PC-9 (cell line): Measurements from ENCODE around the gene ARSK. TPM values are rescaled to one million over a fixed set of nuclear protein-coding genes. Genes with fewer than 3 reads are reported as not detected.

Experiments
- BruUV-seq: library from RNA; stranded (reverse); fragments of 400-500 nt; replicated peaks from 2 replicates; lab custom pipeline; 2021; lab: Mats Ljungman, UMichigan
- CTCF ChIA-PET: fragments of 300-600 bp; sonication (Branson Sonifier 250); formaldehyde crosslinking; loops from one replicate; lab custom pipeline; 2022; ENCODE audit warnings: antibody characterized with exemption; lab: Charles Lee
- POLR2A ChIA-PET: fragments of 300-600 bp; sonication (Branson Sonifier 250); formaldehyde crosslinking; loops from one replicate; lab custom pipeline; 2022; ENCODE audit warnings: antibody characterized with exemption; ENCODE audit not compliant: unreplicated experiment; lab: Charles Lee
- DNase-seq, 2 experiments: peaks; one replicate each; pipeline versions ENCODE4 v3.0.0 to v3.0.0-alpha.2; 2015 to 2022; ENCODE audit warnings: mixed read lengths in 1 of 2
- H2AFZ ChIP-seq: fragments of 200-600 bp; sonication (generic); 2 replicates; pipeline ENCODE4 v1.8.1; 2017; ENCODE audit warnings: antibody characterized with exemption
- H3F3A ChIP-seq: fragments of 200-600 bp; sonication (generic); 2 replicates; pipeline ENCODE4 v1.8.1; 2017; ENCODE audit warnings: antibody characterized with exemption, mild to moderate bottlenecking, low read depth; ENCODE audit not compliant: insufficient read depth
- H3K27ac ChIP-seq: fragments of 200-600 bp; sonication (generic); 2 replicates; pipeline ENCODE4 v1.6.1; 2016; ENCODE audit warnings: mixed run types
- H3K27me3 ChIP-seq: fragments of 200-600 bp; sonication (generic); 2 replicates; pipeline ENCODE4 v1.6.1; 2016; ENCODE audit warnings: low read depth, mixed run types; ENCODE audit not compliant: insufficient read depth
- H3K36me3 ChIP-seq: fragments of 200-600 bp; sonication (generic); 2 replicates; pipeline ENCODE4 v1.6.1; 2016; ENCODE audit warnings: low read depth, mixed run types
- H3K4me1 ChIP-seq: fragments of 200-600 bp; sonication (generic); replicated peaks from 2 replicates; pipeline ENCODE4 v1.6.1; 2016; ENCODE audit warnings: mixed run types; ENCODE audit not compliant: insufficient read depth
- H3K4me2 ChIP-seq: fragments of 200-600 bp; sonication (generic); 2 replicates; pipeline ENCODE4 v1.6.1; 2017; ENCODE audit warnings: mixed run types
- H3K4me3 ChIP-seq: fragments of 200-600 bp; sonication (generic); 2 replicates; pipeline ENCODE4 v1.6.1; 2016; ENCODE audit warnings: mixed run types
- H3K79me2 ChIP-seq: fragments of 200-600 bp; sonication (generic); 2 replicates; pipeline ENCODE4 v1.6.1; 2017; ENCODE audit warnings: low read depth, mixed run types
- H3K9me2 ChIP-seq: fragments of 200-600 bp; sonication (generic); 2 replicates; pipeline ENCODE4 v1.8.1; 2017; ENCODE audit warnings: mild to moderate bottlenecking; ENCODE audit not compliant: insufficient read depth
- H3K9me3 ChIP-seq: fragments of 200-600 bp; sonication (generic); 2 replicates; pipeline ENCODE4 v1.8.1; 2016; ENCODE audit warnings: low read depth; ENCODE audit not compliant: insufficient read depth
- H4K20me1 ChIP-seq: fragments of 200-600 bp; sonication (generic); 2 replicates; pipeline ENCODE4 v1.8.1; 2017; ENCODE audit not compliant: insufficient read depth
- CTCF ChIP-seq: fragments of 200-600 bp; sonication (generic); conservative IDR thresholded peaks from 2 replicates; pipeline ENCODE4 v1.6.1; 2017; ENCODE audit warnings: mixed run types, antibody characterized with exemption, mild to moderate bottlenecking, moderate library complexity
- EZH2 ChIP-seq: fragments of 200-600 bp; sonication (generic); IDR thresholded peaks from 2 replicates; pipeline ENCODE4 v1.8.0; 2017; ENCODE audit warnings: antibody characterized with exemption, low read depth
- intact Hi-C: fragments of 100-400 bp; cut with micrococcal nuclease; formaldehyde crosslinking; loops from one replicate; pipeline ENCODE4 v1.10.0; 2022; ENCODE audit not compliant: unreplicated experiment
- total RNA-seq: library from RNA; stranded (reverse); gene quantifications from 2 replicates; pipeline ENCODE4 v1.2.3, GENCODE V29; 2021

Gene ARSK
- total RNA-seq, 1 experiment from 2014 or later: 5.8 TPM

- no peak overlapping the region for H3K4me3 ChIP-seq
- ChIA-PET CTCF (no interaction called here), POLR2A (no interaction called here)
- no peak for DNase-seq
- no peaks in the 10 kb centered on the region for H3K27me3 ChIP-seq
- H2AFZ ChIP-seq: no peak overlapping the region
- no peaks in the 10 kb centered on the region for H3K9me2 ChIP-seq
- BruUV-seq: no TSS peak
- no peak for TF ChIP-seq CTCF
- no peak overlapping the region for H3K27ac ChIP-seq
- no peaks in the 10 kb centered on the region for H3K9me3 ChIP-seq
- H3K4me1 ChIP-seq: no peaks in the 10 kb centered on the region
- H3F3A ChIP-seq: no peaks in the 10 kb centered on the region
- intact Hi-C loops: no loop called here
- H3K79me2 ChIP-seq: no peaks in the 10 kb centered on the region
- no peaks in the 10 kb centered on the region for H4K20me1 ChIP-seq
- H3K4me2 ChIP-seq: no peak overlapping the region
- H3K36me3 ChIP-seq: 0 out of 2 replicates have a peak, but pooled peaks cover 2% of the 10 kb centered on the region
Observed at GRCh38 chr5:95583992-95584391, 29.1 kb downstream of the ARSK start.

GRCh38 chr5:95590880-95591279, 36.0 kb downstream of the ARSK start:
- Histone ChIP-seq H3K9me2 (no peaks in the 10 kb centered on the region), H2AFZ (no peak overlapping the region), H3K4me3 (no peak overlapping the region), H3K27ac (no peak overlapping the region), H3K4me2 (no peak overlapping the region), H3K4me1 (0 out of 2 replicates have a peak, but pooled peaks cover 4% of the 10 kb centered on the region), H3K79me2 (no peaks in the 10 kb centered on the region), H3K27me3 (no peaks in the 10 kb centered on the region), H4K20me1 (no peaks in the 10 kb centered on the region), H3F3A (no peaks in the 10 kb centered on the region), H3K36me3 (no peaks in the 10 kb centered on the region), H3K9me3 (no peaks in the 10 kb centered on the region)
- TF ChIP-seq CTCF (no peak), EZH2 (no peak)
- ChIA-PET POLR2A (no interaction called here), CTCF (no interaction called here)
- DNase-seq: no peak
- no TSS peak for BruUV-seq
- intact Hi-C loops: no loop called here

GRCh38 chr5:95591490-95591901, 36.6 kb downstream of the ARSK start:
- 0 out of 2 replicates have a peak, but pooled peaks cover 4% of the 10 kb centered on the region for H3K4me1 ChIP-seq
- no peaks in the 10 kb centered on the region for H3K79me2 ChIP-seq
- no peaks in the 10 kb centered on the region for H3K9me2 ChIP-seq
- no peak overlapping the region for H3K4me3 ChIP-seq
- no peak overlapping the region for H2AFZ ChIP-seq
- H3K36me3 ChIP-seq: no peaks in the 10 kb centered on the region
- no TSS peak for BruUV-seq
- DNase-seq: peak in 1 of 2 experiments; percentile 34
- H3K4me2 ChIP-seq: no peak overlapping the region
- H4K20me1 ChIP-seq: no peaks in the 10 kb centered on the region
- TF ChIP-seq EZH2: no peak
- TF ChIP-seq CTCF: no peak
- no peak overlapping the region for H3K27ac ChIP-seq
- no peaks in the 10 kb centered on the region for H3K9me3 ChIP-seq
- ChIA-PET CTCF (no interaction called here), POLR2A (no interaction called here)
- intact Hi-C loops: no loop called here
- H3F3A ChIP-seq: no peaks in the 10 kb centered on the region
- H3K27me3 ChIP-seq: no peaks in the 10 kb centered on the region
